IMR-90 (cell line): ENCODE results near the gene MORF4L2. TPM values are rescaled to one million over a fixed set of nuclear protein-coding genes. Genes with fewer than 3 reads are reported as not detected.

Experiments
- ATAC-seq: fragments of 200-7000 bp; cut with Tn5 transposase; 2 replicates; pipeline ENCODE4 v1.9.1; 2020; ENCODE audit warnings: low read depth, mild to moderate bottlenecking, moderate library complexity
- BruUV-seq: library from RNA; stranded (reverse); fragments of 400-500 nt; replicated peaks from 2 replicates; lab custom pipeline; 2021; lab: Mats Ljungman, UMichigan
- CTCF ChIA-PET: fragments of 300-600 bp; formaldehyde crosslinking; extraction: SDS; loops from one replicate; lab custom pipeline; 2021; ENCODE audit warnings: antibody characterized with exemption; lab: Yijun Ruan, JAX
- POLR2A ChIA-PET: fragments of 300-600 bp; sonication (Branson Sonifier 250); formaldehyde crosslinking; loops from one replicate; lab custom pipeline; 2022; ENCODE audit warnings: antibody characterized with exemption; ENCODE audit not compliant: unreplicated experiment; lab: Charles Lee
- DNase-seq: peaks from one replicate; pipeline ENCODE4 v3.0.0; 2013
- H2AFZ ChIP-seq: replicated peaks from 2 replicates; pipeline ENCODE3; 2013; ENCODE audit warnings: low read length, mild to moderate bottlenecking; ENCODE audit not compliant: poor library complexity
- H2AK5ac ChIP-seq: 2 replicates; pipeline ENCODE4 v1.6.1; 2013; ENCODE audit warnings: low read depth, low read length, inconsistent platforms
- H2AK9ac ChIP-seq: replicated peaks from 2 replicates; pipeline ENCODE3; 2013; ENCODE audit warnings: mild to moderate bottlenecking, low read depth, low read length, moderate library complexity; ENCODE audit not compliant: poor library complexity
- H2BK120ac ChIP-seq: 2 replicates; pipeline ENCODE4 v1.6.1; 2013; ENCODE audit warnings: low read depth, low read length, inconsistent platforms
- H2BK15ac ChIP-seq: 3 replicates; pipeline ENCODE4 v1.6.1; 2013; ENCODE audit warnings: low read depth, low read length, inconsistent platforms
- H2BK20ac ChIP-seq: 2 replicates; pipeline ENCODE4 v1.6.1; 2013; ENCODE audit warnings: low read depth, mild to moderate bottlenecking, inconsistent platforms, low read length, moderate library complexity
- H2BK5ac ChIP-seq: 2 replicates; pipeline ENCODE4 v1.6.1; 2013; ENCODE audit warnings: mild to moderate bottlenecking, low read depth, low read length, inconsistent platforms; ENCODE audit not compliant: poor library complexity, severe bottlenecking
- H3K14ac ChIP-seq: replicated peaks from 2 replicates; pipeline ENCODE4 v1.6.1; 2013; ENCODE audit warnings: low read depth, low read length, inconsistent platforms
- H3K18ac ChIP-seq: 2 replicates; pipeline ENCODE4 v1.6.1; 2013; ENCODE audit warnings: low read depth, low read length, control low read depth
- H3K23ac ChIP-seq: 2 replicates; pipeline ENCODE4 v1.6.1; 2013; ENCODE audit warnings: low read depth, low read length, inconsistent platforms
- H3K27ac ChIP-seq: 2 replicates; pipeline ENCODE4 v1.5.1; 2013; ENCODE audit warnings: mild to moderate bottlenecking, control low read depth, low read length; ENCODE audit not compliant: insufficient read depth
- H3K27me3 ChIP-seq: 2 replicates; pipeline ENCODE4 v1.6.1; 2013; ENCODE audit warnings: low read length; ENCODE audit not compliant: control insufficient read depth, insufficient read depth
- H3K36me3 ChIP-seq: 2 replicates; pipeline ENCODE4 v1.6.1; 2013; ENCODE audit warnings: low read length, mixed read lengths; ENCODE audit not compliant: control insufficient read depth, insufficient read depth
- H3K4ac ChIP-seq: 2 replicates; pipeline ENCODE4 v1.6.1; 2013; ENCODE audit warnings: low read depth, low read length, inconsistent platforms
- H3K4me1 ChIP-seq: 2 replicates; pipeline ENCODE4 v1.6.1; 2013; ENCODE audit warnings: low read length, mixed read lengths; ENCODE audit not compliant: control insufficient read depth, insufficient read depth
- H3K4me2 ChIP-seq: 2 replicates; pipeline ENCODE4 v1.6.1; 2013; ENCODE audit warnings: low read depth, mild to moderate bottlenecking, control low read depth, low read length, moderate library complexity
- H3K4me3 ChIP-seq: 2 replicates; pipeline ENCODE4 v1.5.1; 2013; ENCODE audit warnings: low read depth, mild to moderate bottlenecking, control low read depth, low read length, moderate library complexity; ENCODE audit not compliant: insufficient read depth
- H3K56ac ChIP-seq: 2 replicates; pipeline ENCODE4 v1.6.1; 2013; ENCODE audit warnings: low read length, inconsistent platforms; ENCODE audit not compliant: insufficient read depth; ENCODE audit errors: extremely low read depth
- H3K79me1 ChIP-seq, 2 experiments: 2 replicates each; pipeline ENCODE4 v1.6.1; 2013; ENCODE audit warnings: low read length in 2 of 2, inconsistent platforms in 1 of 2, low read depth in 1 of 2
- H3K9ac ChIP-seq: 2 replicates; pipeline ENCODE4 v1.6.1; 2013; ENCODE audit warnings: low read depth, low read length, control low read depth
- H3K9me1 ChIP-seq: 2 replicates; pipeline ENCODE4 v1.6.1; 2013; ENCODE audit warnings: low read length, inconsistent platforms; ENCODE audit not compliant: insufficient read depth
- H3K9me3 ChIP-seq: 2 replicates; pipeline ENCODE4 v1.6.1; 2013; ENCODE audit warnings: low read length; ENCODE audit not compliant: control insufficient read depth, insufficient read depth
- H4K20me1 ChIP-seq: 2 replicates; pipeline ENCODE4 v1.6.1; 2013; ENCODE audit warnings: low read length, inconsistent platforms; ENCODE audit not compliant: insufficient read depth
- H4K5ac ChIP-seq: 2 replicates; pipeline ENCODE4 v1.6.1; 2013; ENCODE audit warnings: mild to moderate bottlenecking, low read depth, low read length, control low read depth
- H4K8ac ChIP-seq, 2 experiments: 2 replicates each; pipeline ENCODE4 v1.6.1; 2013; ENCODE audit warnings: low read depth in 2 of 2, low read length in 2 of 2, control low read depth in 1 of 2, inconsistent platforms in 1 of 2
- H4K91ac ChIP-seq: 2 replicates; pipeline ENCODE4 v1.6.1; 2013; ENCODE audit warnings: low read depth, low read length, inconsistent platforms; ENCODE audit not compliant: insufficient read depth
- BHLHE40 ChIP-seq: fragments of 150-350 bp; IDR thresholded peaks from 2 replicates; pipeline ENCODE4 v1.6.1; 2016; ENCODE audit warnings: mild to moderate bottlenecking, low read depth, low read length
- FOS ChIP-seq: fragments of 150-350 bp; IDR thresholded peaks from 2 replicates; pipeline ENCODE4 v1.6.1; 2016; ENCODE audit warnings: low read depth, low read length
- MXI1 ChIP-seq: IDR thresholded peaks from 2 replicates; pipeline ENCODE4 v1.6.1; 2012; ENCODE audit warnings: low read depth, mild to moderate bottlenecking, low read length, moderate library complexity, borderline replicate concordance
- SMC3 ChIP-seq: fragments of 150-350 bp; IDR thresholded peaks from 2 replicates; pipeline ENCODE4 v1.6.1; 2016; ENCODE audit warnings: low read depth, mild to moderate bottlenecking, antibody characterized with exemption, low read length, moderate library complexity
- WGBS, 2 experiments: methylation state at CpG; one replicate each; pipeline versions ENCODE4 v1.1.5 to v1.1.7; 2013; ENCODE audit warnings: missing lambda C conversion rate in 2 of 2; ENCODE audit not compliant: insufficient read length in 1 of 2; ENCODE audit errors: extremely low coverage in 2 of 2; 5-methylcytosine and 5-hydroxymethylcytosine counted together
- dilution Hi-C: fragments of 300-500 bp; cut with HindIII; formaldehyde crosslinking; loops from one replicate; pipeline ENCODE4 v1.14.3; 2018; ENCODE audit warnings: low sequenced_read_pairs; ENCODE audit not compliant: unreplicated experiment
- in situ Hi-C: fragments of 300-500 bp; cut with MboI; formaldehyde crosslinking; loops from 3 replicates; pipeline ENCODE4 v1.14.3; 2019; ENCODE audit warnings: low sequenced_read_pairs, inconsistent platforms, mixed read lengths
- intact Hi-C: fragments of 100-400 bp; cut with micrococcal nuclease; formaldehyde crosslinking; loops from 2 replicates; pipeline ENCODE4 v1.10.0; 2022
- polyA plus RNA-seq, 3 experiments: library from polyadenylated mRNA; depleted of rRNA; stranded (reverse); fragments of >200 nt; gene quantifications; 2 replicates each; pipeline ENCODE4 v1.2.3, GENCODE V29; 2012; ENCODE audit warnings: low replicate concordance in 1 of 3
- total RNA-seq: library from RNA; depleted of rRNA; stranded (reverse); fragments of >200 nt; gene quantifications from 2 replicates; pipeline ENCODE4 v1.2.3, GENCODE V29; 2012
- TF ChIP-seq, protein P1 (sequence below): conservative IDR thresholded peaks from 2 replicates; pipeline ENCODE4 v1.5.1; 2012; ENCODE audit warnings: mild to moderate bottlenecking, low read depth, low read length, improper control_type of control experiment

MORF4L2 gene
- total and polyA plus RNA-seq, 2 of the 4 experiments (the other 2 are of a cell fraction) = 795 to 1,218 TPM

DNA sequence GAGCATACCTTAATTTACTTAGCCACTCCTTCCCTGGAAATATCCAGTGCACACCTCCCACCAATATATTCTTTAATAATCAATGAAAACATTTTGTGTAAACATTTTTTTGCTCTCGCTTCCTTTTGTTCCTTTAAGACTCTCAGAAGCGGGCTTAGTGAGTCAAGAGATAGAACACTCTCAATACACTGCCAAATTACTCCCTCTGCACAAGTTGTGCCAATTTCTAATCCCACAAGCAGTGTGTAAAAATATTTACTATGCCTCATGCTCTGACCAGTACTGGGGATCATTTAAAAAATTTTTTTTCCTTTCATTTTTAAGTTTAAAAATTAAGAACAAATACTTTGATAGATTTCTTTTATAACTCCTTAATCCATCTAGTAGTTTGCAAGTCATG lies 5.1 kb downstream of the MORF4L2 start (continued):
- TF ChIP-seq MXI1 = no peak

DNA sequence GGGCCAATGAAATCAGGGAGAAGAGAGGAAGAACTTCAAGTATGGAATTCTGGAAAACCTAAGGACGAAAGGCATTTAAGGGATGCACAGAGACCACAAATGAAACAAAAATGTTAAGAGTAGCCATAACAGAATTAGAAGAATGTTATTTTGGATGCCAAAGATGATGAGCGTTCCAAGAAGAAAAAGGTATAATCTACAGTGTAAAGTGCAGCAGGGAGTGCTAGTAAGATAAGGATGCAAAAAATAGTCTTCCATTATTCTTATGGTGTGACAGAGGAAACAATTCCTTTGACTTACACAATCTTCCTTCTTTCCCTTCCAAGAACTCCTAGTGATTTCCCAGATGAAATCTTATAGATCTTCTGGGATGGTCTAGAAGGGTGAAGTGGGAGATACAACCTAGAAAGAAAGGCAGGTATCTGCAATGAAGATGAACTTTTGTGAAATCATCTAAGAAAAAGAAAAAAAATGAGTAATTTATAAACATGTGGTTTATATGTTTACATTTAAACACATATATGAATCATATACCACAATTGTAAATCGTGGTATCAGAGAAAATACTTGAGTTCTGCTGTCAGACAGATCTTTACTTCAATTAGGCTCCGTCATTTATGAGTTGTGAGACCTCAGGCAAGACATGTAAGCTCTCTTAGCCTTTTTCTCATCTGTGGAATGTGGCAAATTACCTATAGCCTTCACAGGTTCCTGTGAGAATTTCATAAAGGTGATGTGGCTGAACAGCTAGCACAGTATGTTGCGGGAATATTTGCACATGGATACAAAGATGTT lies 8.1 kb downstream of the MORF4L2 start:
- Histone ChIP-seq H2AFZ (no peak overlapping the region), H3K4me2 (peak overlapping the region; percentile 14; the same call in 1 of the 2 replicates), H3K14ac (no peak overlapping the region), H4K20me1 (peaks cover 49% of the 10 kb centered on the region), H3K23ac (no peak overlapping the region), H3K56ac (peak overlapping the region; percentile 5; the same call in 1 of the 2 replicates), H2BK20ac (no peak overlapping the region), H3K4me3 (no peak overlapping the region), H2AK9ac (no peak overlapping the region), H4K5ac (no peak overlapping the region), H3K4ac (no peak overlapping the region), H2BK5ac (peak overlapping the region; percentile 81), H3K36me3 (peaks cover 25% of the 10 kb centered on the region), H3K9me3 (no peaks in the 10 kb centered on the region), H3K79me1 (peaks cover 0 to 7% of the 10 kb centered on the region in 2 experiments; a peak in 2 of 4 replicates), H4K8ac (no peak overlapping the region; a peak in 1 of 4 replicates), H4K91ac (no peak overlapping the region), H2AK5ac (no peak overlapping the region), H3K18ac (no peak overlapping the region), H3K9me1 (peaks cover 5% of the 10 kb centered on the region), H3K4me1 (no peaks in the 10 kb centered on the region), H2BK15ac (no peak overlapping the region), H2BK120ac (no peak overlapping the region), H3K9ac (no peak overlapping the region; the same call in 1 of the 2 replicates), H3K27me3 (0 out of 2 replicates have a peak, but pooled peaks cover 1% of the 10 kb centered on the region), H3K27ac (no peak overlapping the region)
- dilution Hi-C loops = no loop called here
- CTCF ChIA-PET = interaction anchor here (0.7 kb wide), 1 partner anchor 16 kb away, joined by 3 read pairs; no protein-coding TSS in a partner anchor
- ATAC-seq = peak; percentile 71
- BruUV-seq = no TSS peak
- POLR2A ChIA-PET = interaction anchor here (0.6 to 1.0 kb wide), 2 partner anchors 50 to 126 kb away, joined by 3 to 4 read pairs; no protein-coding TSS in a partner anchor
- intact Hi-C loops = loop anchor here (2.0 to 5.0 kb wide), 2 partner anchors 51 to 146 kb away; partner anchors contain the start of gene TCEAL1
- peak; percentile 78 for DNase-seq
- in situ Hi-C loops = loop anchor here (10.0 to 25.0 kb wide), 2 partner anchors 144 to 459 kb away; no protein-coding TSS in a partner anchor
- no peak for TF ChIP-seq BHLHE40
- no peak for TF ChIP-seq SMC3
- TF ChIP-seq, protein P1, sequence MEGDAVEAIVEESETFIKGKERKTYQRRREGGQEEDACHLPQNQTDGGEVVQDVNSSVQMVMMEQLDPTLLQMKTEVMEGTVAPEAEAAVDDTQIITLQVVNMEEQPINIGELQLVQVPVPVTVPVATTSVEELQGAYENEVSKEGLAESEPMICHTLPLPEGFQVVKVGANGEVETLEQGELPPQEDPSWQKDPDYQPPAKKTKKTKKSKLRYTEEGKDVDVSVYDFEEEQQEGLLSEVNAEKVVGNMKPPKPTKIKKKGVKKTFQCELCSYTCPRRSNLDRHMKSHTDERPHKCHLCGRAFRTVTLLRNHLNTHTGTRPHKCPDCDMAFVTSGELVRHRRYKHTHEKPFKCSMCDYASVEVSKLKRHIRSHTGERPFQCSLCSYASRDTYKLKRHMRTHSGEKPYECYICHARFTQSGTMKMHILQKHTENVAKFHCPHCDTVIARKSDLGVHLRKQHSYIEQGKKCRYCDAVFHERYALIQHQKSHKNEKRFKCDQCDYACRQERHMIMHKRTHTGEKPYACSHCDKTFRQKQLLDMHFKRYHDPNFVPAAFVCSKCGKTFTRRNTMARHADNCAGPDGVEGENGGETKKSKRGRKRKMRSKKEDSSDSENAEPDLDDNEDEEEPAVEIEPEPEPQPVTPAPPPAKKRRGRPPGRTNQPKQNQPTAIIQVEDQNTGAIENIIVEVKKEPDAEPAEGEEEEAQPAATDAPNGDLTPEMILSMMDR = no peak
- peak; percentile 53; the same call in 1 of the 2 replicates for TF ChIP-seq FOS
- WGBS, 2 experiments = no CpG with 5 or more reads among the region's 5 CpGs
